Measurements from ENCODE around the gene CYP3A4.

Gene CYP3A4

DNA sequence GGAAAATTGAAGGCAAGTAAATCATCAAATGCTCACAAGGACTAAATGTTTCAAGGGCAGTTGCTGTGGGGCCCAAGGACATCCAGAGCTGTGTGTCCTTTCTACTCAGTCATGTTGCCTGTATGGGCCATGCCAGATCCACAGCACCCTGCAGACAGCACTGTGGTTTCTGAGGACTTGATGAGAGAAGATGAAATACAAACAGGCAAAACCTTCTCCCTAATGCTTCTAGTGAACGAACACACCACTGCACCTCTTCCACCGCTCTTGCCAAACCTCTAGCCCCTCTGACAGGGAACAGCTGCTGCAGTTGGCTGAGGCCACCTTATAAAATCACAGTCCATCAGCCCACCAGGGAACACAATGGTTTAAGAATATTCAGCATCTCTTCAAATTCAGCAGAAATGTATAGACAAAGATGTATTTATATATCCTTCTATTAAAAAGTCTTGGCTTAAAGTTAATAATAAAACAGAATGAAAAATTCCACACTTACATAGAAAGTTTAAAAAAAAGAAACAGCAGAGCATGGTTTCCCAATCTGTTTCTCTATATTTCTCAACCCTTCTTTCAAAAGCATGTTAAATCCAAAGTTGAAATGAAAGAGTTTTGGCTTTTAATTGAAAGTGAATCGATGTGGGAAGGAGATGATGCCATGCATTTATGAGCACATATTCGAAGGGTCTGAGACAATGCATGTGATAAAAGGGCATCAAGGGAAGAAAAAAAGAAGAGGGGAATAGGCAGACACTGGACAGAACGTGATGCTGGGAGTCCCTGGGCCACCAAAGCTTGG is 63.0 kb downstream of the CYP3A4 start:
- DNase-seq: no peak

DNA sequence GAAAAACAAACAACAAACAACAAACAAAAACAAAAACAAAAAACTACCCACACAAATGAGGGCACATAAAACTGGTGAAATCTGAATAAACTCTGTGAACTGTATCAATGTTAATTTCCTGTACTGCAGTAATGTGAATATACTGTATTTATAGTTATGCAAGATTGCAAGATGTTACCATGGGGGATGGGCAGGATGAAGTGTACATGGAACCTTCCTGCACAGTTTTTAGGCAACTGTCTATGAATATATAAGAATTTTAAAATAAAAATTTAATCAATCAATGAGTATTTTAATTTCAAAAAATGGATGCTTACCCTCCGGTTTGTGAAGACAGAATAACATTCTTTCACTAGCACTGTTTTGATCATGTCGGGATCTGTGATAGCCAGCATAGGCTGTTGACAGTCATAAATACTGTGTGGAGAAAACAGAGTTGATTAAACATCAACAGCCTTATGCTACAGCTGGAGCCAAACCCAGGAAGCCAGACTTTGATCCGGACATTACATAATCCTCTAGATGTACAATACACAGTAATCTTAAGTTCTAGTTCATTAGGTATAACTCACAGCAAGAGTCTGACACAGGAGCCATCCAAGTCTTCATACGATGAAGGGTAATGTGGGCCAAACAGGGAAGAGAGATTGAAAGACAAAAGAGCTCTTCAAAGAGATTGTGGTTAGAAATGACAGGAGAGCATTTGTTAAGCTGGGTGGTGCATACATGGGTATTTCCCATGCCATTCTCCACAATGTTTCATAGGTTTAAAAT is 63.8 kb downstream of the CYP3A4 start:
- DNase-seq: no peak

DNA sequence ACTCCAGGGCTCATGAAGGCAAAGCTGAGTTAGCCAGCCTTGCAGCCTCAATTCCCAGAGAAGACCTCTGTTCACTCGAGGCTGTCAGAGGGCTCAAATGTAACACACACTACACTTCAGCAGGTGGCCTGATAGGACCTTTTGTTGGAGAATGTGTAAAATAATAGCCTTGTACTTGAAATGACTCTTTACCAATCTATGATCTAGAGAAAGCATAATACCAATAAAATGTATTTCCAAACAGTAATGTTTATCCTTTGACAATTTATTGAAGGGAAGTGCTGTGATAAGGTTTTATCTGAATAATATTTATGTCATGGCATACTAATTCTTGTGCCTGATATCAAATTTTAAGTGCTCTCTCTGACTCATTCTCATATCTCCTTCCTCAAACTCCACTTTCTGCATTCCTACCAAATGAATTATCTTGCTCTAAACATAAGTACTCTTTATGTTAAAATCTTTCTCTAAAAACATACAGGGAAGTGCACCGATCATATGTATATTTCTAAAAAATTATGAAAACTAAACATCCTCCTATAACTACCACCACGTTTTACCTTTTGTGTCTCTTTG is 69.9 kb downstream of the CYP3A4 start:
- DNase-seq: no peak

DNA sequence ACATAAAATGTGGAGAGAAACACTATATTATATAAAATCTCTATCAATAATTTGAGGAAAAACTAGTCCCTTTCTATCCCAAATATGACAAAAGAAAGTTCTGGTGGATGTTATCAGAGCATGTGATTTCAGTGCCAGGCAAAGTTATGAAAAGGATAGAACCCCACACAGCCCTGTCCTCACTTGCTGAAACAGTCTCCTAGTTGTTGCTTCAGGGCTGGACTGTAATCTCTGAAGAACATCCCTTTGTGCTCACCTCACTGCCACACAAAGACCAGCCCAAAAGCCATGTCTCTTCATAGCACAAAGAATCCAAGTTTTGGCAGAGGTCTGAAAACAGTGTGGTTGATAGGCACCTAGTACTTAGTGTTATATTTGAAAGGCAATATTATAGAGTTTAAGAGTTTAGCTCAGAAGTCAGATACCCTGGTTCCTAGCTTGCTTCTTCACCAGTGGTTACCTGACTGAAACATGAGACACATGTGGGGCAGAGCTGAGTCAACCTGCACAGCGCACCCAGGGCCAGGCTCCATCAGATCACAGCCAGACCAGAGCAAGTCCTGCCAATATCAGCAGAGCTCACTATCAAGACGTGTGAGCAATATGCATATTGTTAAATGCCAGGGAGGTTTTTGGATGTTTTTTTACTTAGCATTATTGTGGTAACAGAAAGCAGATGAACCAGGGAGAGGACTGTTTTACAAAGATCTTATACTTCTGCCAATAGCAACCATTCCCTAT is 74.0 kb downstream of the CYP3A4 start:
- DNase-seq: no peak

DNA sequence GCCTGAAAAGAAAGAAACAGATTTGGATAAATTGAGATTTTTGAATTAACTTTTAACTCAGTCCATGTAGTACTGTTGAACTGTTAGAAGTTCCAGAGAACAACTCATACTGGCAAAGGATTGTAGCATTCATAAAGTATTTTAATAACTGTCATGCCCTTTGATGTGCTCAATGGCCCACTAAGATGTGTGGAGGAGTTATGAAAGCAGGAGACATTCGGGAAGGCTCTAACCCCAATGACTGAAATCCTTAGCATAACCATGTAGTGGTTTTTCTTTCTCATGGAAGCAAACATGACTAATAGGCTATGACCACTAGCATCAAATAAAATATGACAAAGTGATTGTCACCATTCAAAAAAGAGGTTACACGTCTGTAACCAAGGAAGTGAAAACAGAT is 74.7 kb downstream of the CYP3A4 start:
- no peak for DNase-seq

DNA sequence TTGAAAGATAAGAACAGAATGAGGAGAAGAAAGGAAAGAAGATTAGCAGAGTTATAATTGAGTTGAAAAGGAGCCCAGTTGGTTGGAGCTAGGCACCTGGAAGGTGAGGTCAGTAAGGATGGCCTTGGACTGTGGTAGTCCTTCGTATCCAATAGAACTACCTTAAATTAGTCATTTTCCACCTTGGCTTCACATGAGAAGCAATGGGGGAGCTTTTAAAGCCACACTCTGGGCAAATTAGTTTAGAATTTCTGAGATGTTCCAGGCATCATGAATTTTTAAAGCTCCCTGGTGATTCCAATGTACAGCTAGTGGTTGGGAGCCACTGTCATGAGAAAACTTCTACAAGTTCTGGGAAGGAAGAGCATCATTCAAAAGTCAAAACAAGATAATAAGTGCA is 76.9 kb downstream of the CYP3A4 start:
- DNase-seq: no peak
